Umbilical cord (tissue), 2 donors: ENCODE results near the gene UBR1. TPM values are rescaled to one million over a fixed set of nuclear protein-coding genes. Genes with fewer than 3 reads are reported as not detected.
"Not testable (repeated sequence)": the region's sequence is repeated elsewhere in the genome, so short reads cannot be mapped to it uniquely, and the experiment has no call there.

Source experiments
- DNase-seq: peaks from one replicate; pipeline ENCODE4 v3.0.0-alpha.2; 2015; ENCODE audit warnings: low spot score
- total RNA-seq: library from RNA; depleted of rRNA; stranded (reverse); fragments of >200 nt; gene quantifications from one replicate; pipeline ENCODE4 v1.2.3, GENCODE V29; 2014; ENCODE audit warnings: low replicate concordance; ENCODE audit not compliant: insufficient read depth

The UBR1 gene
- total RNA-seq, 1 donor from 2014 or later, result 56.3 TPM

GRCh38 chr15:42915654-42916315 is 190.1 kb downstream of the UBR1 start:
- DNase-seq, result no peak

GRCh38 chr15:42914728-42915497 is 190.9 kb downstream of the UBR1 start:
- DNase-seq, result no peak

- DNase-seq, result no peak
Observed at GRCh38 chr15:42911058-42911592, 194.7 kb downstream of the UBR1 start.

GRCh38 chr15:42908538-42908937 is 197.3 kb downstream of the UBR1 start:
- no peak for DNase-seq

- no peak for DNase-seq
Observed at GRCh38 chr15:42903388-42904324, 202.2 kb downstream of the UBR1 start.

- DNase-seq, result not testable (repeated sequence)
Observed at GRCh38 chr15:42893911-42894310, 211.9 kb downstream of the UBR1 start.

Other genes starting within 250 kb of the UBR1 start
- gene TTBK2, start 185.3 kb downstream of the UBR1 start, total RNA-seq, result 13.0 TPM
- 75.8 TPM for gene TMEM62, start 27.5 kb upstream of the UBR1 start, total RNA-seq
- gene CCNDBP1, start 79.4 kb upstream of the UBR1 start, total RNA-seq, result 90.5 TPM
- 7.0 TPM for gene EPB42, start 115.0 kb upstream of the UBR1 start, total RNA-seq
- gene TGM5, start 160.9 kb upstream of the UBR1 start, total RNA-seq, result 13.7 TPM
- not detected for gene TGM7, start 196.2 kb upstream of the UBR1 start, total RNA-seq
- gene LCMT2, start 224.5 kb upstream of the UBR1 start, total RNA-seq, result 16.1 TPM